ENCODE data around the gene FLT4.

FLT4 gene

DNA sequence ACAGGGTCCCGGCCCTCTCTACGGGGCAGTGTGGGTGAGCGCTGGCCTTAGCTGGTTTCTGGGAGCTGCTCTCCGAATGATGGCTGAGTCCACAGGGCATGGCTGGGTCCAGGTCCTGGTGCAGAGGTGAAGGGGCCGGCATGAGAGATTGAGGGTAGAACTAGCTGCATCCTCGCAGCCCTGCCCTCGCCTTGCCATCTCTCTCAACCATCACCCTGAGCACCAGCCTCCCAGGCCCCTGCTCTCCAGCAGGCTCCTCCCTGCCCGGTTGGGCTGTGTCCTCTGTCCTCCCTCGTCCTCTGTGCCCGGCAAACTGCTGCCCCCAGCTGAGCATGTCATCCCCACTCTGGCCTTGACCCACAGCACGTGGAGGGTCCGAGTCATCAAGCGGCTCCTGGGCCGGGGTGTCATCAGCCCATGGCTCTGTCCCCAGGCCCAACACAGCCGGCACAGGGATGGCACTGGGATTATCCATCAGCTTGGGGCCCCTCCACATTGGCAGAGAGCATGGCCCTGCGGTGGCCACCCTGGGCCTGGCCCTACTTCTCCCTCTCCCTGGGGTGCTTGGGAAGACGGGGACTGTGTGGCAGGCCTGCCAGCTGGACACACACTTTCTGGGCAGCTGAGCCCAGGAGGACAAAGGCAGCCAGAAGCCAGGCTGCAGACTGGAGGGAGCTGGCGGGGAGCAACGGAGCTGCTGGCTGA lies 8.4 kb downstream of the FLT4 start:
- DNase-seq = no peak

DNA sequence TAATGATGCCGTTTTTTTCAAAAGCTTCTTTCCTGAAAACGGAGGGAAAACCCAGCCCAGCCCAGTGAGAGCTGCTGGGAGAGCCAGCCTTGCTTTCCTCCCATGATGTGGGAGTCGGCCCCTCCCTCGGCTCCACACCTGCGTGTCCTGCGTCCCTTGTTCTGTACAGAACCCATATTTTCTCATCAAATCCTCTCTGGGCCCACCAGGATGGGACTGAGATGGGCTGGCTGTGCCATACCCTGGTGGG lies 8.9 kb downstream of the FLT4 start:
- no peak for DNase-seq

DNA sequence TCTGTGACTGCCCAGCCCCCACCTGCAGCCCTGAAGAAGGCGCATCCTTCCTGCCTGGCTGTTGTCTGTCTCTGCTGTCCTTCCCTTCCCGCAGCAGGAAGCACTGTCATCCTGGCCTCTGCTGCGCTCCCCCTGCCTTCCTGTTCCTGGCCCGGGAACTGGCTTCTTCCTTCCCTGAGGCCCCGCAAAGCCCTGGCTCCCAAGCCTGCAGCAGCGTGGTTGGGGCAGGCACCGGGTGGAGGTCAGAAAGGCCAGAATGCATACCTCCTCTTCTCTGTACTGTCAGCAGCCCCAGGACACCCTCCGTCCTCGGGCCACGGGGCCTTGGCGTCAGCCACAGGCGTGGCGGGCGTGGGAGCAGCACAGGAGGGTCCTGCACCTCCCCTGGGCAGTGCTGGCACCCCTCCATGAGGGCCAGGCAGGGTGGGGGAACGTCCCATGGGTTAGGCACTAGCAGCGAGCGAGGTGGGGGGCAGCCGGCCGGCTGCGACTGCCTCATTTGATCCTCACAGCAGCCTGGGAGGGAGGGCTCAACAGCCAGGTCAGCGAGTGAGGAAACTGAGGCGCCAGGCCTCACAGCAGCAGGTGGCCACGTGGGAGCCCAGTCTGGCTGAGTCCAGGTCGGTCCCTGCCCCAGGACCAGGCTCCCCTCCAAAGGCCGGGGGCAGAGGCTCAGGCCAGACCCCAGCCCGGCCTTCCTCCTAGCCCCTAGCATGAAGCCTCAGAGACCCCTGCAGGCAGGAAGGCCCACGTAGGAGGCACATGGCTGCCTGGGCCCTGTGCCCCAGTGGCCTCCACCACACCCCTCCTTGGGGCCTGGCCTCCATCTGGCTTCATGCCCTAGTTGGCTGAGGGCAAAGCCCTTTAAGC lies 9.4 kb downstream of the FLT4 start:
- no peak for DNase-seq

DNA sequence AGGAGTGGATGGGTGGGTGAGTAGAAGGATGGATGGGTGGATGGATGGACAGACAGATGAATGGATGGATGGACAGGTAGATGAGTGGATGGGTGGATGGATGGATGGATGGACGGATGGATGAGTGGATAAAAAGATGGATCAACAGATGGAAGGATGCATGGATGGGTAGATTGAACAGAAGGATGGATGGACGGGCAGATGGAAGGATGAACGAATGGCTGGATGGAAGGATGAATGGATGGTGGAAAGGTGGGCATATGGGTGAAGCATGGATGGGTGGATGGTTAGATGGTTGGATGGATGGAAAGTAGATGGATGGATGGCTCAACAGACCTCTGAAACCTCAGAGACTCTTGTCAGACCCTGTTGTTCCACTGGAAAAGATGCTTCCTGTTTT lies 10.1 kb downstream of the FLT4 start:
- DNase-seq = no peak

DNA sequence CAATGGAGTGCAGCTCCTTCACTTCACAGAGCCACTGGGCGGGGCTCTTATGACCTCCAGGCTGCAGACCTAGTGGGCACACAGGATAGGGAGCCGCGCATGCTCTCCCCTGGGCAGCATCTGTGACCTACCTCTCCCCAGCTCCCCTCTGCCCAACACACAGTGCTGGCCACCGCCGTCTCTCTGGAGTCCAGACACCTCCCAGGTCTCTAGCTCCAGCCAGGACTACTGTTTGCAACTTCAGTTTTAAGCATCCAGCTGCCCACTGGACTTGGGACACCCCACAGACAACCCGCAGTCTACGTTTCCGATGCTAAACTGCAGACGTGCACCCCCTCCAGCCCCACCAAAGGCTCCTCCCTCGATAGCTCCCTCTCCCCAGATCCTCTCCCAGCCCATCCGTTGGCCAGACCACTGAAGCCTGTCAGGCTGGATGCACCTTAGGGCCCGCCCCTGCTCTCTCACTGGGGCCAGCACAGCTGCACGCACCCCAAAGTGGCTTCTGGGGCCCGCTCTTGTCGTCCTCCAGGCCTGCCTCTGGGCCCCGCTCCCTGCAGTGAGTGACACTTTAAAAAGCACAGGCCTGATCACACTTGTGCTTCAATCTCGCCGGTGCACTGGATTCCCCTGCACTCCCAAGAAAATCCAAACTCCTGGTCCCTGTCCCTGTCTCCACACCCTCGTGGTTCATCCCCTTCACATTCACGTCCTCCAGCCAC lies 11.3 kb downstream of the FLT4 start:
- DNase-seq = no peak

DNA sequence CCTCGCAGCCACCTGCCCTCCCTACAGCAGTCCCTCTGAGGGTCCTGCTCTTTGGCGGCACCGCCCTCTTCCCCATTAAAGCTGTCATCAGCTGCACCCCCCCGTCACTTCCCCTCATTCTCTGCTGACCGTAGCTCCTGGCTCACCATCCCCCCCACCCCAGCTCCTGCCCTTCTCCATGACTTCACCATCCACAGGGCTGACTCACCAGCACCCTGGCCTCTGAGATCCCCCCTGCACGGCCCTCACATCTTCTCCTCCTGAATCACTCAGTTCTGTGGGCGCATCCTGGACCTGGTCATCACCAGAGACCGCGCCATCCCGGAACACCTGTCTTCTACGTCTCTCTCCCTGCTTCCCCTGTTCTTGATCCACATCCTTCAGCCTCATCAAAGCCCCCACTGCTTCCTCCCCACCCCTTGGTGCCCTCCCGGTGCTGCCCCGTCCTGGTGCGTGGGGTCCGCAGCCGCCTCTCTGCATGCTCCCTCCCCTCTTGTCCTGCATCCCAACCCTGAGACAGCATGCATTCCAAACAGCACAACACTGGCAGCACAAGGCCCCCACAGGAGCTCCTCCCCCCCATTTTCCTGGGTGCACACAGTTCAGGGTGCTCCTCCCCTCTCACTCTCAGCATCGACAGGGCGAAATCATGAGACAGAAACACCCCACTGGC lies 12.9 kb downstream of the FLT4 start:
- DNase-seq = no peak

DNA sequence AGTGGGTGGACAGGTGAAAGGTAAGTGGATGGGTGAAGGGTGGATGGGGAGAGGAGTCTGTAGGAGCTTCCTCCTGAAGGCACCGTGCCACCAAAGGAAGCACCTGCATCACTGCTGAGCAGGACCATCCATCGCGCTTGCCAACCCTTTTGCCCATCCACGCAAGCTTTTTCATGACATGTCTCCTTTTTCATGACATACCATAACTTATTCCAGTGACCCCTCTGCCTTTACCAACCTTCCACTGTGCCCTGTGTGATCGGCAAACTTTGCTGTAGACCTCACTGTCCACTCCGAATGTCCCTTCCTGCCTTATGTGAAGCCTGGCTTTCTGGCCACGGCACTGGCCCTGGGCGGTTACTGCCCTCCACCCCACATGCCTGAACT lies 13.4 kb downstream of the FLT4 start:
- no peak for DNase-seq

DNA sequence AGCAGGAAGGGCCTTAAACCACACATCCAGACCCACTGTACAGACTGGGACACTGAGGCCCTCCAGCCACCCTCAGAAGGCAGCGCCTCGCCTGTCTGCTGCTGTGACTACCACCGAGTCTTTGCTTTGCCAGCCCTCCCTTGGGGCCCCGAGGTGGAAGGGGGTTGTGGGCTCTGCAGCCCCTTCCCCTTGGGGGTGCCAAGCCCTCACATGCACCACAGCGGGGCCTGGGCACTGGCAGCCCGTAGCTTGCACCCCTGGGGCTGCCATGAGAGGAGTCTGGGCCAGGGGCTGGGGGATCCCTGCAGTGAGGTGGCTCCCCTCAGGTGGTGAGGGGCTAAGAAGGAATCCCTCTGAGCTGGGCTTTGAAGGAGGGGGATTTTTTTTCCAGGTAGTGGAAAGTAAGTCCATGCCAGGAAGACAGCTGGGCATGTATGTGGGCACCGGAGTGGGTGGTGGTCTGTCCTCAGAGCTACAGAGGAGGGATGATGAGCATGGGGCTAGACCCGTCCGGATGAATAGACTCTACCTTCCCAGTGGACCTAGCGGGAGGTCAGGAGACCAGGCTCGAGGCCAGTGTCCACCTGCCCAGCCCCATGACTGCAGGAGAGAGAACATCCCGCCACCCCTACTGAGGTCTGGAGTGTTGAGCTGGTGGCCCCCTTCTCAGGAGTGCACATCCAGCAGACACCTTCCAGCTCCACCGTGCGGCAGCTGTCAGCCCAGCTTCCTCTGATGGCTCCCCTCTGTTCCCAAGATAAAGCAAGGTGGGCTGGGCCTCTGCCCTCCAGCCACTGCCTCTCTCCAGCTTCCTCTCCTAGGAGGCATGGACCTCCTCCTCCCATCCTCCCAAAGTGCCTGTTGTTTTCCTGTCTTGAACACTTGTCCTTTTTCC lies 15.9 kb downstream of the FLT4 start:
- no peak for DNase-seq

DNA sequence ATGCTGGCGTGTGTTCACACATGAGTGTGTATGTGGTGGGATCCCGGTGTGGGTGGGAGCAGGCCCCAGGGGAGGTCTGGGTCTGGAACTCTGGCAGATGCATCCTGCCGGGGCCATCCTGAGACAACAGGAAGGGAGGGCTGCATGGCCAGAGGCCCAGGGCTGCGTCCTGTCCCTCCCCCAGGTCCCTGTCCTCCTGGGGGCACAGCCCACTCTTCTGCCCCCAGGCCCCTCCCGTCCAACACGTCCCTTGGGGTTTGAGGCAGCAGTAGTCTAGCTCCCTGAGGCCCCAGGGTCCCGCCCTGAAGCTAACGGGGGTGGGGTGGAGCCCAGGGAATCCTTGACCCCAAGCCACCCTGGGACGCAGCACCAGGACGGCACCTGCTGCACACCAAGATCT lies 16.6 kb downstream of the FLT4 start:
- no peak for DNase-seq

DNA sequence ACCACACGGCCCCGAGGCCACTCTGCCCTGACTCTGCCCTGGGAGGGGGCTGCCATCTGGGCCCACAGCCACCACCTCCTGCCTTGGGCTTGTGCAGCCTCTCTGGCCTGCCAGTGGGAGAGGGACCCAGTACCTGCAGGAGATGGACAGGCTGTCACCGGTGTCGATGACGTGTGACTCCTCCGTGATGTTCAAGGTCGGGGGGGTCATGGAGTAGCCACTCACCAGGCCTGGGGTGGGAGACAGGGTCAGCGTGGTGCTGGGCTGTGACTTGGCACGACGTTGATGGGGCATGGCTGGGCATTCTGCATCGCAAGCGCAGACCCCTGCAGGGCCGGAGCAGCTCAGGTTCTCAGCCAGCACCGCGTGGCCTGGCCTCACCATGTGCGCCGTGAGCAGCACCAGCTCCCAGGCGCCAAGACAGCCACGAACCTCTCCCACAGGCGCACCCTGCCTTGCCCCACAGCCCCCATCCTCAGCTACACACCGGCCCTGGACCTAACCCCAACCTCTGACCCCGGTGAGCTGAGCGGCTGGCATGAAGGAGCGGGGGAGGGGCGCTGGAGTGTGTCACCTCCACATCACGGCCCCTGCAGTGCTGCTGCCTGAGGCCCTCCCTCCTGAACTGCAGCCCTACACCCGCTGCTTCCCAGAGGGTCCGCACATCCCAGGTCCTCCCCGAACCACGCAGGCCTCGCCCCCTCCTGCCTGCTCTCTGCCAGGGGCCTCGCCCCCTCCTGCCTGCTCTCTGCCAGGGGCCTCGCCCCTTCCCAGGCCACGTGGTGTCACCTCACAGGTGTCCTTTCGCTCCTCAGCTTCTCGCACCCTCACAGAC lies 17.6 kb downstream of the FLT4 start:
- DNase-seq = no peak

DNA sequence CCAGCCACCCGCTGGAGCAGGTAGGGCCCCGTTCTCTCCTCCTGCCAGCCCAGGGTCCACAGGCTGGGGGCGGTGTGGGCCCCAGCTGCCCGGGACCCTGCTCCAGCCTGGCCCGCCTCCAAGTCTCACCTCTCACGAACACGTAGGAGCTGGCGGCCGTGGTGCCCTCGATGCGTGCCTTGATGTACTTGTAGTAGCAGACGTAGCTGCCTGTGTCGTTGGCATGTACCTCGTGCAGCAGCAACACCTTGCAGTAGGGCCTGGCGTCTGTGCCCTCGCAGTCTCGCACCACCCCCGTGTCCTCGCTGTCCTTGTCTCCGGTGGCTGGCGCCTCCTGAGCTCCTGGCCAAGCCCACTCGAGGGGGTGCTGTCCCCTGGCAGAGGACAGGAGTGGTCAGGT lies 19.0 kb downstream of the FLT4 start:
- DNase-seq = no peak

DNA sequence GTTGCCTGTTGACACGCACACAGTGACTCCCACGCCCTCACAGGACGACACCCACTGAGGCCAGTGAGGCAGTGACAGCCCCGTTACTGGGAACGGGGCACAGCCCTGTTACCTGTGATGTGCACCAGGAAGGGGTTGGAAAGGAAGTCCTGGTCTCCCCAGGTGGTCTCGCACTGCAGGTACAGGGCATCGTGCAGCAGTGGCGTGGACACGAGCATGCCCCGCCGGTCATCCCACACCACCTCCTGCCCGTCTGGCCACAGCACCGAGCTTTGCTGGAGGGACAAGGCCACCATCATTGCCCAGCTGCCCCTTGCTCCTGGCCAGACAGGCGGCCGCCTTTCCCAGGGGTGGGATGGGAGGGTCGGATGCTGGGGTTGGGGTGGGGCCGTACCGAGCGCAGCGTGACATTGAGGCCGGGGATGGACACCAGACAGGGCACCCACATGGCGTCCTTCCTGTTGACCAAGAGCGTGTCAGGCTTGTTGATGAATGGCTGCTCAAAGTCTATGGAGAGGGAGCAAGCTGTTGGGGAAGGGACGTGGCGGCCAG lies 19.5 kb downstream of the FLT4 start:
- DNase-seq = no peak

DNA sequence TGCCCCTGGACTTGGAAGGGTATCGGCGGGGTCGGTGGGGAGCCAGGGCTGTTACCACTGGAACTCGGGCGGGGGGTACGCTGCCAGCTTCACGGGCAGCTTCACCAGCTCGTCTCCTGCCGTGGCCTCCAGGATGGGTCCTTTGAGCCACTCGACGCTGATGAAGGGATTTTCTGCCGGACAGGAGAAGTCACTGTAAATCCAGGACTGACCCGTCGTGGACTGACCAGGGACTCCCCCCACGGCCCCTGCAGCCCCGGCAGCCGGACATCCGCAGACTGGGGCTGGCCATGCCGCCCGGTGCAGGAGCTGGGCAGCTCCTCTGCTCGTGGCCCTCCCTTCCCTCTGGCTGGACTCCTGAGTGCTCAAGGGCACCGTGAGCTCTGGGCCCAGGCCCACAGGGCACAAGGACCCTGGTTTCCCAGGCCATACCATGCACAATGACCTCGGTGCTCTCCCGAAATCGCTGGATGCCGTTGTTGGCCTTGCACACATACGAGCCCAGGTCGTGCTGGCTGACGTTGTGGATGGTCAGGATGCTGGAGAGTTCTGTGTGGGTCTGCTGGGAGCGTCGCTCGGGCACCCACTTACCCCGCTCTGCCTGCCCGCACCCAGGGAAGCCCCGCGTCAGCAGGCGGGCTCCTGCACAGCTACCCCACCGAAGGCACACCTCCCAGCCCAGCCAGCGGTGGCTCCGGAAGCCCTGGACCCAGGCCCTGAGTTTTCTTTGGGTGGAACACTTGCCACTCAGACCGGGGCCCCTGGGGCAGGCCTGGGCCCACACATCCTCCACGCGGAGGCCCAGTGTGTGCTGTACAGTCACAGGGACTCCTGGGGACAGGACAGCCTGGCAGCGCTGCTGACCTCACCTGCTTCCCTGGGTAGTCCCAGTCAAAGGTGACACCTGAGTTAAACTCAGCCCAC lies 20.3 kb downstream of the FLT4 start:
- no peak for DNase-seq

DNA sequence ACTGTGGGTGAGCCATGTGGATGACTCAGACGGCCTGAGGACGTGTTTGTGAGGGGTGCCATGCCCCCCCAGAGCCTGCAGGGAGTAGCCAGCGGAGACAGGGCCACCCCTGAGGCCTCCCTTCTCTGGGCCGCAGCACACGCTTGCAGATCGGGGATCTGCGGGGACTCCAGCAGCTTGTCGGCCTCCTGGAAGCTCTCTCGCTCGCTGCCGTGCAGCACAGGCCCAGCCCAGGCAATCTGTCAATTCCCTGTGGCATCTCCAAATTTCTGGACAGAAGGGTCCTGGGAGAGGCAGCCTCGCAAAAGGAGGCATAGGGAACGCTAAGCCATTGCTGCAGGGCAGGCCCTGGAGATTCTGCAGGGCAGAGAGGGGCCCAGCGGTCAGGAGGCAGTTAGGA lies 21.2 kb downstream of the FLT4 start:
- DNase-seq = no peak

DNA sequence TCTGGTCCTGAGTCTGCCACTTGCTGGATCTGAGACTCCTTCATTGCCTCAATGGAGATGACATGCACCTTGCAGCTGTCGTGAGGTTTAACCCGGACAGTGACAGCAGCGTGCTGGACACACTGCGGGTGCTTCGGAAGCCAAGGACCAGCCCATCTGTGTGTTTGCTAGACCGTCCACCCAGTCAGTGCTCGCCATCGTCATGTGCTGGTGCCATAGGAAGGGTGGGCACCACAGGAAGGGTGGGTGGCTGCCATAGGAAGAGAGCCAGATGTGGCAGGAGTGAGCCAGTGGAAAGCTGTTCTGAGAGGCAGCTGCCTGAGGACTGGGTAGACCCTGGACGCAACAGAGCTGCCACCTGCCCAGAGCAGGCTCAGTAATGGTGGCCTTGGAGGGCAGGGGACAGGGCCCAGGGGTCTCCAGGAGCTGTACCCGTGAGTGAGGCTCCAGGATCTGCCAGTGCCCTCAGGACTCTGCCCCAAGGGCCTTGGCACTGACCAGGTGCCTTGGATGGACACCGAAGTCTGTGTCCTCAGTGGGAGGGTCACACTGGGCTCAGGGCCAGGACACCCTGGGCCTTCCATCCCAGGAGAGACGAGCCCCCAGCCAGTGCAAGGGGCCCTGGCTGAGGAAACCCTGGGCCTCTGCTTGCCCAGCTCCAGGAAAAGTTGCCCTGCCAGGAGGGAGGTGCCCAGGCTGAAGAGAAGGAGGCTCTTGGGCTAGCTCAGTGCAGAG lies 21.8 kb downstream of the FLT4 start:
- no peak for DNase-seq

DNA sequence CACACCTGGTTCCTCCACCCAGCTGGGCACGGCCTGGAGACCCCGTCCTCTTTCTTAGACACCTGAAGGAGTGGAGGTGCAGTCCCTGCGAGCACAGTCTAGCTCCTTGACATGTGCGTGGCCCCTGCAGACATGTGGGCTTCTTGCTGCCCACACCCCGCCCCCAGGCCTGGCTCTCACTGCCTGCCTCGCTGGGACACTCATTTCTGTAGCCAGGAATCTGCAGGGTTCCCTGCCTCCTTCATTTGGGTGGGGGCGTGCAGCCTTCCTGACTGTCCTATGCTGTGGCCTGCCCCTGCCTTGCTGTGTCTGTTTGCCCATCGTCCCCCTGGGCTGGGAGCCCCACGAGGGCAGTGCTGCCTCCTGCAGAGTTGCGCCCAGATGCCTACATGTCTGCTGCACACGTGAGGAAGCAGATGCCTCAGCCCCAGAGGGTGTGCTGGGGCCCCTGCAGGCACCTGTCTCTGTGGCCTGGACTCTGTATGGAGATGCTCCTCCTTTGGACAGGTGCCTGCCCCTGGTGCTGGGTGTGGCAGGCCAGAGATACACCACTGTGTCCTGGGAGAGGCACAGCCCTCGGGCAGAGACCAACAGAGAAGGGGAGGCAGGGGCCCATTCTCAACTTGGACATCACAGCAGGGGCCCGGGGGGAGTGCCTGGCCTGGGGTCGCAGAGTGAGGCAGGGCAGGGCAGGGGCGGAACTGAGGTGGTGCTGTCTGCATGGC lies 22.6 kb downstream of the FLT4 start:
- DNase-seq = no peak

DNA sequence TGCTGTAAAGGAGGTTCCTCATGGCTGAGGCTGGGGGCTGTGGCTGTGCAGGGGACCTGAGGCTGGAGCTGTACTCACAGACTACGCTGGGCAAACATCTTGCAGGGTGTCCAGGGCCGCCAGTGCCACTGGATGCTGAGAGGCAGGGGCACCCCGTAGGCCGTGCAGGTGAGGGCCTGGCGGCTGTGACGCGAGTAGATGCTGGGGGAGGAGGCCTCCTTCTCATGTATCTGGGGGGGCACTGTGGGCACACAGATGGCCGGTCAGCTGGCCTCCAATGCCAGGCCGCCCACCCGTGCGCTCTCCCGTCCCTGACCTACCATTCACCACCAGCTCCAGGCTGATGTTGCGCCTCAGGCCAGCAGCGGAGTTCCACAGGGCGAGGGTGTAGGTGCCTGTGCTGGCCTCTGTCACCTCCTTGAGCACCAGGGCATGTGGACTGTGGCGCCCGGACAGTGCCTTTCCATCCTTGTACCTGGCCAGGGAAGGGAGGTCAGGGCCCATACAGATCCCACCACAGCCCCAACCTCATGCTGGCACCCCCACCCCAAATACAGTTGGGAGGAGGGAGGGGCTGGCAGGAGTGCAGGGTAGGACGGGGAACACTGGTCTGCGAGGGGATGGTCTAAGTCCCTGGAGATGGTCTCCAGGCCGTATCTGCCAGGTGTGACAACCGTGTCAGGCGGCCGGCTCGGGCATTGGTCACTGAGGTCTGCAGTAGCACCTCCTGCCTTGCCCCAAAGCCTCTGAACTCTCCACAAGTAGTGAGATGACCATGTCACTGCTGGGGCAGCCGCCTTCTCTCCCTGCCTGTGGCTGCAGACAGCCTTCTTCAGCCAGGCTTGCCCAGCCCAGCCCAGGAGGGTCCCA lies 23.4 kb downstream of the FLT4 start:
- no peak for DNase-seq

All from suppressor macrophage treated with lipopolysaccharide for 4 hours (primary cell).